Measurements from ENCODE around the gene IL17RA. TPM values are rescaled to one million over a fixed set of nuclear protein-coding genes. Genes with fewer than 3 reads are reported as not detected.

The IL17RA gene
- total and polyA plus RNA-seq, 2 experiments from 2014 or later: 8.4 to 14.6 TPM

DNA sequence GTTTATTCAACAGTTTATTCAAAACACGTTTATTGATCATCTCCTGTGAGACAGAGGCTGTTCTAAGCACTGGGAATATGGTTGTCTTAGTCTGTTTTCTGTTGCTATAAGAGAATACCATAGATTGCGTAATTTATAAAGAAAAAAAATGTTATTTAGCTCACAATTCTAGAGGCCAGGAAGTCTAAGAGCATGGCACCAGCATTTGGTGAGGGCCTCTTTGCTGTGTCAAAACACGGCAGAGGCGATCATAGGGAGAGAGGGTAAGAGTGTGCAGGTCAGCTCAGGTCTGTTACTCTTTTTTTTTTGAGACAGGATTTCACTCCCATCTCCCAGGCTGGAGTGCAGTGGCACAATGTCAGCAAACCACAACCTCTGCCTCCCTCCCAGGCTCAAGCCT lies 5.2 kb upstream of the IL17RA start:
- WGBS (ENCODE audit: low lambda C conversion rate, missing lambda C conversion rate): 87% methylated on average over 4 of the region's 4 CpGs
- no peaks in the 10 kb centered on the region for H3K9me3 ChIP-seq (ENCODE audit: low read depth)

DNA sequence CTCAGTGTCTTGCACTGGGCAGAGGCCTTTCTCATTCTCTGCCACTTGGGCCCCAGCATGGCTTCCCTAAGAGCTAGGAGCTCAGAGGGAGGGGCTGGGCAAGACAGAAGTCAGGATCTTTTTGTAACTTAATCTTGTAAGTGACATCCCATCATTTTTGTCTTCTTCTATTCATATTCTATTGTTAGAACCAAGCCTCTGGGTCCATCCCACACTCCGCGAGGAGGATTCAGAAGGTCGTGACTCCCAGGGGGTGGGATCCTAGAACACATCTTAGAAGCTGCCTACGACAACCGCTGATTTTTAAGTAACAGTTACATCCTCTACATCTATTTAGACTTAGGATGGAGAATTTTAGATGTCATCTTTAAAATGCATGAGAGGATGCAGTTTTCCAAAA lies 1.5 kb upstream of the IL17RA start:
- Histone ChIP-seq H3K4me3 (no peak overlapping the region), H3K9me3 (ENCODE audit: low read depth) (no peaks in the 10 kb centered on the region), H3K9me2 (replicated peaks; ENCODE audit: insufficient read depth) (no peaks in the 10 kb centered on the region), H3K4me2 (no peak overlapping the region), H3K36me3 (replicated peaks; ENCODE audit: insufficient read depth, low read depth) (no peaks in the 10 kb centered on the region), H3K27ac (no peak overlapping the region), H3K4me1 (ENCODE audit: insufficient read depth) (peaks cover 9% of the 10 kb centered on the region), H3K27me3 (no peaks in the 10 kb centered on the region), H2AFZ (no peak overlapping the region), H4K20me1 (ENCODE audit: insufficient read depth, poor library complexity, severe bottlenecking) (peaks cover 10% of the 10 kb centered on the region), H3K79me2 (peaks cover 11% of the 10 kb centered on the region)
- no peak for DNase-seq (ENCODE audit: low spot score)
- TF ChIP-seq, protein P1, sequence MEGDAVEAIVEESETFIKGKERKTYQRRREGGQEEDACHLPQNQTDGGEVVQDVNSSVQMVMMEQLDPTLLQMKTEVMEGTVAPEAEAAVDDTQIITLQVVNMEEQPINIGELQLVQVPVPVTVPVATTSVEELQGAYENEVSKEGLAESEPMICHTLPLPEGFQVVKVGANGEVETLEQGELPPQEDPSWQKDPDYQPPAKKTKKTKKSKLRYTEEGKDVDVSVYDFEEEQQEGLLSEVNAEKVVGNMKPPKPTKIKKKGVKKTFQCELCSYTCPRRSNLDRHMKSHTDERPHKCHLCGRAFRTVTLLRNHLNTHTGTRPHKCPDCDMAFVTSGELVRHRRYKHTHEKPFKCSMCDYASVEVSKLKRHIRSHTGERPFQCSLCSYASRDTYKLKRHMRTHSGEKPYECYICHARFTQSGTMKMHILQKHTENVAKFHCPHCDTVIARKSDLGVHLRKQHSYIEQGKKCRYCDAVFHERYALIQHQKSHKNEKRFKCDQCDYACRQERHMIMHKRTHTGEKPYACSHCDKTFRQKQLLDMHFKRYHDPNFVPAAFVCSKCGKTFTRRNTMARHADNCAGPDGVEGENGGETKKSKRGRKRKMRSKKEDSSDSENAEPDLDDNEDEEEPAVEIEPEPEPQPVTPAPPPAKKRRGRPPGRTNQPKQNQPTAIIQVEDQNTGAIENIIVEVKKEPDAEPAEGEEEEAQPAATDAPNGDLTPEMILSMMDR (IDR thresholded peaks at IDR 0.05; ENCODE audit: poor library complexity): no peak
- TF ChIP-seq EZH2phosphoT487 (IDR thresholded peaks at IDR 0.05; ENCODE audit: low read depth, severe bottlenecking, unreplicated experiment) (no peak), EZH2 (IDR thresholded peaks at IDR 0.05; ENCODE audit: borderline replicate concordance) (no peak)
- WGBS (ENCODE audit: low lambda C conversion rate, missing lambda C conversion rate): 100% methylated on average over 5 of the region's 5 CpGs

More for the DNA sequence above, 5.2 kb upstream of the IL17RA start:
- TF ChIP-seq, protein P1 (IDR thresholded peaks at IDR 0.05; ENCODE audit: poor library complexity): no peak
- TF ChIP-seq EZH2phosphoT487 (IDR thresholded peaks at IDR 0.05; ENCODE audit: low read depth, severe bottlenecking, unreplicated experiment) (no peak), EZH2 (IDR thresholded peaks at IDR 0.05; ENCODE audit: borderline replicate concordance) (no peak)
- Histone ChIP-seq H3K27me3 (no peaks in the 10 kb centered on the region), H3K36me3 (replicated peaks; ENCODE audit: insufficient read depth, low read depth) (no peaks in the 10 kb centered on the region), H3K4me1 (ENCODE audit: insufficient read depth) (peaks cover 4% of the 10 kb centered on the region), H3K79me2 (no peaks in the 10 kb centered on the region), H4K20me1 (ENCODE audit: insufficient read depth, poor library complexity, severe bottlenecking) (no peaks in the 10 kb centered on the region), H3K4me2 (no peak overlapping the region), H3K4me3 (no peak overlapping the region), H3K9me2 (replicated peaks; ENCODE audit: insufficient read depth) (no peaks in the 10 kb centered on the region), H3K27ac (no peak overlapping the region), H2AFZ (no peak overlapping the region)
- no peak for DNase-seq (ENCODE audit: low spot score)

DNA sequence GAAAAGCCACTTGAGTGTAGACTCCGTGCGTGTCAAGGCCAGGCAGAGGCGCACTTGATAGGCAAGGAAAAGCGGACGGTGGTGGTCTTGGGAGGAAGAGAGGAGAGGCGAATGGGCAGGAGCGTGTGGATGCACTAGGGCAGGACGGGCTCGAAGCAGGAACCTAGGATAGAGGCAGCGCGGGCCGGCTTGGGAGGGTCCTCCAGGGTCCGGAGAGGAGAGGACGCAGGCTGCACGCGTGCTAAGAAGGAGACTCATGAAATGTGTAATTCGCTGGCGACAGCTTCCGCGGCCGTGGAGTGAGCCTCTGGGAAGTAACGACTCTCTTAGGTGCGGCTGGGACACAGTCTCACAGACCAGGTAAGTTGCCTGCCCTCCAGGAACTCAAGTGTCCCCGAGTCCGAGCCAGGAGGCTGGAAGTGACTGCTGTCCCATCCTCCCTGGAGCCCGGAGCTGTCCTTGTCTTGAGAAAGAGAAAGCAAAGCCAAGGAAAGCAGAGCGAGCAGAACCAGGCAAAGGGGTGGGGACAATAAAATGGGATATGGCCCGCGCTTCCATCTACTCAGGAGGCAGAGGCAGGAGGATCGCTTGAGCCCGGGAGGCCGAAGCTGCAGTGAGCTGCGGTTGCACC lies 874 bp upstream of the IL17RA start:
- no peaks in the 10 kb centered on the region for H3K36me3 ChIP-seq (replicated peaks; ENCODE audit: insufficient read depth, low read depth)
- no peak for DNase-seq (ENCODE audit: low spot score)
- no peaks in the 10 kb centered on the region for H3K9me2 ChIP-seq (replicated peaks; ENCODE audit: insufficient read depth)
- H2AFZ ChIP-seq: peak overlapping the region; percentile 92
- TF ChIP-seq, protein P1 (IDR thresholded peaks at IDR 0.05; ENCODE audit: poor library complexity): no peak
- TF ChIP-seq EZH2 (IDR thresholded peaks at IDR 0.05; ENCODE audit: borderline replicate concordance): no peak
- no peak for TF ChIP-seq EZH2phosphoT487 (IDR thresholded peaks at IDR 0.05; ENCODE audit: low read depth, severe bottlenecking, unreplicated experiment)
- H3K4me2 ChIP-seq: peak overlapping the region; percentile 91
- WGBS (ENCODE audit: low lambda C conversion rate, missing lambda C conversion rate): 96% methylated on average over 29 of the region's 33 CpGs
- H3K27ac ChIP-seq: peak overlapping the region; percentile 58
- H3K79me2 ChIP-seq: peaks cover 11% of the 10 kb centered on the region
- H3K9me3 ChIP-seq (ENCODE audit: low read depth): no peaks in the 10 kb centered on the region
- peak overlapping the region; percentile 57 for H3K4me3 ChIP-seq
- H4K20me1 ChIP-seq (ENCODE audit: insufficient read depth, poor library complexity, severe bottlenecking): peaks cover 10% of the 10 kb centered on the region
- peaks cover 9% of the 10 kb centered on the region for H3K4me1 ChIP-seq (ENCODE audit: insufficient read depth)
- H3K27me3 ChIP-seq: no peaks in the 10 kb centered on the region

Measured in hepatocyte (in vitro differentiated cells).